ENCODE measurements around the gene ZNF850. TPM values are rescaled to one million over a fixed set of nuclear protein-coding genes. Genes with fewer than 3 reads are reported as not detected.
A peak's percentile ranks its signal among the peaks of the same experiment; 100 is the strongest.
"Not testable (repeated sequence)": the region's sequence is repeated elsewhere in the genome, so short reads cannot be mapped to it uniquely, and the experiment has no call there.

ZNF850 gene
- total and polyA plus RNA-seq, 2 donors (not counting 1 experiment from before 2014, with no cell fraction given), result 1.2 to 1.4 TPM

DNA sequence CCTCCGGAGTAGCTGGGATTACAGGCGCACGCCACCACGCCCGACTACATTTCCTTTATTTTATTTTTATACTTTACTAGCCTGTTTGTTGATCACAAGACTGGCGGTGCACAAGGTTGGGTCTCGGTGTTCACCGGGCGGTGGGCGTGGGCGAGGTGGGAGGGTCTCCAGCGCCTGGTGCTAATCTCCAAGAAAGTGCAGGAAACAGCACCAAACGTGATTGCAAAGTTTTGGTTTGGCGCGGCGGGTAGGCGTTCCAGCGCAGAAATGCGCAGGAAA lies 24.0 kb upstream of the ZNF850 start:
- peak overlapping the region; percentile 85 for H3K4me2 ChIP-seq (ENCODE audit: extremely low read depth, insufficient read depth, low read length)
- TF ChIP-seq EZH2 (IDR thresholded peaks at IDR 0.05; ENCODE audit: low read length, missing control alignments), result no peak
- TF ChIP-seq CTCF (conservative IDR thresholded peaks at IDR 0.05 in 1 of 2, IDR thresholded peaks at IDR 0.05 in 1 of 2; ENCODE audit: low read depth in 1 of 2, low read length in 2 of 2), result no peak
- peak overlapping the region; percentile 57 to 94 (median 90) for H3K4me3 ChIP-seq (replicated peaks in 1 of 4; ENCODE audit: control extremely low read depth in 1 of 4, insufficient read depth in 1 of 4, low read depth in 3 of 4, low read length in 4 of 4)
- H3K9ac ChIP-seq (ENCODE audit: insufficient read depth, low read length), result peak overlapping the region; percentile 20
- H2AFZ ChIP-seq (ENCODE audit: low read length), result peak overlapping the region; percentile 82
- H3K27ac ChIP-seq (ENCODE audit: insufficient read depth, low read length), result peak overlapping the region; percentile 85
- no peaks in the 10 kb centered on the region for H3K79me2 ChIP-seq (ENCODE audit: control insufficient read depth, insufficient read depth, low read length)
- DNase-seq (ENCODE audit: low read depth in 2 of 2), result no peak
- no peaks in the 10 kb centered on the region for H3K36me3 ChIP-seq (ENCODE audit: control insufficient read depth, insufficient read depth, low read length)
- no peaks in the 10 kb centered on the region for H3K9me3 ChIP-seq (ENCODE audit: control insufficient read depth, insufficient read depth, low read depth, low read length)
- no peaks in the 10 kb centered on the region for H4K20me1 ChIP-seq (ENCODE audit: control insufficient read depth, extremely low read depth, insufficient read depth, low read length)
- H3K27me3 ChIP-seq (ENCODE audit: control insufficient read depth, insufficient read depth, low read length), result no peaks in the 10 kb centered on the region
- H3K4me1 ChIP-seq (ENCODE audit: control insufficient read depth, extremely low read depth, insufficient read depth, low read length), result no peaks in the 10 kb centered on the region

DNA sequence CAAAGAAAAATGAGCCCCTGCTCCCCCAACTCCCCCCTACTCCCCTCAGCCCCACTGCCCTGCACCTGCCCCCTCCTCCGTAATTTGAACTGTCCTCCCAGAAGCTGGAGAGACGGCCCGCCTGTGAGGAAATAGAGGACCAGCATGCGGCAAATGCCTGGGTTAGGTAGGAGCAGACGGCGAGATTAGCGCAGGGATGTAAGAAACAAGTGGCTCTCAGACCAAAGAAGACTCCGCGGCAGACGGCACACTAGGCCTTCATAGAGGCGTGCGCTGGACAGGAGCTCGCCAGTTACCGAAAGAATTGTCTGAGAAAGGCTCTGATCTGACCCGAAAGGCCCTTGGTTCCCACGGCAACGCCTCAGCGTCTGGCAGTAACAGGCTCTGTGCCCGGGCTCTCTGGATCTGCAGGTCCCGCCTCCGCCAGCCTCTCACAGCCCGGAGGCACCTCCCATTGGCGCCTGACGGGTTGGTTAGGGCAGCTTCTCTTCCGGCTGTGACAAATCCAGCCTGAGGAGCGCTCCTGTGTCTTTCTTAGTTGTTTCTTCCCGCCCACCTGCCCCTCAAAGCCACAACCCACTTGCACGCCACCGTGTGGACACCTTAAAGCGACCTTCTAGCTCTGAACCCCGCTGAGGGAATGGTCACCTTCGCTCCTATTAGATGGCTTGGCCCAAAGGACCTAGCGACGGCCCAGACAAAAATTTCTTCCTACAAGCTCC lies 19.0 kb upstream of the ZNF850 start:
- not testable (repeated sequence) for H2AFZ ChIP-seq (ENCODE audit: low read length); H4K20me1 ChIP-seq (ENCODE audit: control insufficient read depth, extremely low read depth, insufficient read depth, low read length); H3K4me2 ChIP-seq (ENCODE audit: extremely low read depth, insufficient read depth, low read length); H3K36me3 ChIP-seq (ENCODE audit: control insufficient read depth, insufficient read depth, low read length); H3K79me2 ChIP-seq (ENCODE audit: control insufficient read depth, insufficient read depth, low read length); H3K9ac ChIP-seq (ENCODE audit: insufficient read depth, low read length); H3K27ac ChIP-seq (ENCODE audit: insufficient read depth, low read length); H3K4me1 ChIP-seq (ENCODE audit: control insufficient read depth, extremely low read depth, insufficient read depth, low read length); H3K4me3 ChIP-seq (replicated peaks in 1 of 4; ENCODE audit: control extremely low read depth in 1 of 4, insufficient read depth in 1 of 4, low read depth in 3 of 4, low read length in 4 of 4); H3K27me3 ChIP-seq (ENCODE audit: control insufficient read depth, insufficient read depth, low read length); H3K9me3 ChIP-seq (ENCODE audit: control insufficient read depth, insufficient read depth, low read depth, low read length)
- DNase-seq (ENCODE audit: low read depth in 2 of 2), result peak; percentile 11 to 62

DNA sequence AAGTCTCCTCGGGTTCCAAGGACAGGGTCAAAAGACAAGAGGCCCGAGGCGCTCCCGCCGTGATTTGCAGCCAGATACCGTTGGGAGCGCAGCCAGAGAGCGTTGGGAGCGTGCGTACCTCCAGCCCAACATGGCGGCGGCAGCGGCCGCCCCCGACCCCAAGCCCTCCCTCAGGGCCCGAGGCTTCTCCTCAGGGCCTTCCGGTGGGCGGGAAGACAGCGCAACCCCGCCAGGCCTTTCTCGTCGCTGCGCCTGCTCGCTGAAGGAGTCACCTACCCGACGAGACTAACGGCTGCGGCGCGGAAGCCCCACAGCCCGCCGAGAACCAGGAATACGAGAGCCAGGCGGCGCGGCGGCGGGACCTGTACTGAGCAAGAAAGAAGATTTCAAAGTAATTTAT lies 3.2 kb upstream of the ZNF850 start:
- Histone ChIP-seq H3K4me2 (ENCODE audit: extremely low read depth, insufficient read depth, low read length) (no peak overlapping the region), H3K4me1 (ENCODE audit: control insufficient read depth, extremely low read depth, insufficient read depth, low read length) (no peaks in the 10 kb centered on the region), H3K27ac (ENCODE audit: insufficient read depth, low read length) (no peak overlapping the region), H3K4me3 (replicated peaks in 1 of 4; ENCODE audit: control extremely low read depth in 1 of 4, insufficient read depth in 1 of 4, low read depth in 3 of 4, low read length in 4 of 4) (peak overlapping the region in 1 of 4 experiments; percentile 20), H3K27me3 (ENCODE audit: control insufficient read depth, insufficient read depth, low read length) (no peaks in the 10 kb centered on the region), H3K79me2 (ENCODE audit: control insufficient read depth, insufficient read depth, low read length) (peaks cover 2% of the 10 kb centered on the region), H3K9ac (ENCODE audit: insufficient read depth, low read length) (no peak overlapping the region), H4K20me1 (ENCODE audit: control insufficient read depth, extremely low read depth, insufficient read depth, low read length) (no peaks in the 10 kb centered on the region), H3K9me3 (ENCODE audit: control insufficient read depth, insufficient read depth, low read depth, low read length) (no peaks in the 10 kb centered on the region), H2AFZ (ENCODE audit: low read length) (no peak overlapping the region), H3K36me3 (ENCODE audit: control insufficient read depth, insufficient read depth, low read length) (no peaks in the 10 kb centered on the region)
- no peak for TF ChIP-seq EZH2 (IDR thresholded peaks at IDR 0.05; ENCODE audit: low read length, missing control alignments)
- TF ChIP-seq CTCF (conservative IDR thresholded peaks at IDR 0.05 in 1 of 2, IDR thresholded peaks at IDR 0.05 in 1 of 2; ENCODE audit: low read depth in 1 of 2, low read length in 2 of 2), result no peak
- peak in 1 of 2 donors; percentile 65 for DNase-seq (ENCODE audit: low read depth in 2 of 2)

Measured in fibroblast of lung (primary cell).